Measurements from ENCODE around the gene VSIG2.

The VSIG2 gene

GRCh38 chr11:124753205-124753604, 1.1 kb upstream of the VSIG2 start:
- H3K27ac Mint-ChIP-seq, result no peak overlapping the region
- H3K36me3 Mint-ChIP-seq (ENCODE audit: low read depth), result no peaks in the 10 kb centered on the region
- H3K4me1 Mint-ChIP-seq, result peaks cover 6% of the 10 kb centered on the region
- peaks cover 97% of the 10 kb centered on the region for H3K27me3 Mint-ChIP-seq (ENCODE audit: low read depth)
- H3K4me3 Mint-ChIP-seq, result no peak overlapping the region
- no peaks in the 10 kb centered on the region for H3K9me3 Mint-ChIP-seq
- TF ChIP-seq, protein P1, sequence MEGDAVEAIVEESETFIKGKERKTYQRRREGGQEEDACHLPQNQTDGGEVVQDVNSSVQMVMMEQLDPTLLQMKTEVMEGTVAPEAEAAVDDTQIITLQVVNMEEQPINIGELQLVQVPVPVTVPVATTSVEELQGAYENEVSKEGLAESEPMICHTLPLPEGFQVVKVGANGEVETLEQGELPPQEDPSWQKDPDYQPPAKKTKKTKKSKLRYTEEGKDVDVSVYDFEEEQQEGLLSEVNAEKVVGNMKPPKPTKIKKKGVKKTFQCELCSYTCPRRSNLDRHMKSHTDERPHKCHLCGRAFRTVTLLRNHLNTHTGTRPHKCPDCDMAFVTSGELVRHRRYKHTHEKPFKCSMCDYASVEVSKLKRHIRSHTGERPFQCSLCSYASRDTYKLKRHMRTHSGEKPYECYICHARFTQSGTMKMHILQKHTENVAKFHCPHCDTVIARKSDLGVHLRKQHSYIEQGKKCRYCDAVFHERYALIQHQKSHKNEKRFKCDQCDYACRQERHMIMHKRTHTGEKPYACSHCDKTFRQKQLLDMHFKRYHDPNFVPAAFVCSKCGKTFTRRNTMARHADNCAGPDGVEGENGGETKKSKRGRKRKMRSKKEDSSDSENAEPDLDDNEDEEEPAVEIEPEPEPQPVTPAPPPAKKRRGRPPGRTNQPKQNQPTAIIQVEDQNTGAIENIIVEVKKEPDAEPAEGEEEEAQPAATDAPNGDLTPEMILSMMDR (IDR thresholded peaks at IDR 0.05; ENCODE audit: unreplicated experiment in 3 of 3), result no peak

- peak overlapping the region in 2 of 3 experiments; percentile 43 to 62 for H3K4me3 Mint-ChIP-seq
- no peaks in the 10 kb centered on the region for H3K36me3 Mint-ChIP-seq (ENCODE audit: low read depth)
- H3K27me3 Mint-ChIP-seq (ENCODE audit: low read depth), result peaks cover 97% of the 10 kb centered on the region
- no peaks in the 10 kb centered on the region for H3K9me3 Mint-ChIP-seq
- H3K27ac Mint-ChIP-seq, result no peak overlapping the region
- TF ChIP-seq, protein P1 (IDR thresholded peaks at IDR 0.05; ENCODE audit: unreplicated experiment in 3 of 3), result no peak
- H3K4me1 Mint-ChIP-seq, result peaks cover 6% of the 10 kb centered on the region
These were observed 532 bp upstream of the VSIG2 start for GRCh38 chr11:124752471-124753102.

DNA sequence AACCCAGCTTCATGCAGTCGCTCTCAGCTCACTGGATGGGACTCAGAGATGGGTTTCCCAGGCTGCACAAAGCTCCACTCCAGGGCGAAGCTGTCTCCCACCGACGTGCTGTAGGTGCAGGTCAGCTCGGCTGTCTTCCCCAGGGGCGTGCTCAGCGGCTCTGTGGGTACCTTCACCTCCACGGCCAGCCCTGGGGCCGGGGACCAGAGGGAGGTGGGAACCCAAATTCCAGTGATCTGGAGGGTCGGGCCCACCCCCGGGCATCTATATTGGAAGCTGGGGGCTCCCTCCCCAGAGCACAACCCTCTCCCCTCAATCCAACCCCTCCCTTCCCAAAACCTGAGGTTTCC, 689 bp downstream of the VSIG2 start:
- H3K27me3 Mint-ChIP-seq (ENCODE audit: low read depth), result peaks cover 97% of the 10 kb centered on the region
- TF ChIP-seq, protein P1 (IDR thresholded peaks at IDR 0.05; ENCODE audit: unreplicated experiment in 3 of 3), result no peak
- no peaks in the 10 kb centered on the region for H3K36me3 Mint-ChIP-seq (ENCODE audit: low read depth)
- peaks cover 17% of the 10 kb centered on the region for H3K4me1 Mint-ChIP-seq
- H3K4me3 Mint-ChIP-seq, result no peak overlapping the region
- H3K9me3 Mint-ChIP-seq, result no peaks in the 10 kb centered on the region
- H3K27ac Mint-ChIP-seq, result no peak overlapping the region

GRCh38 chr11:124749912-124750311, 2.1 kb downstream of the VSIG2 start:
- H3K27me3 Mint-ChIP-seq (ENCODE audit: low read depth), result peaks cover 98% of the 10 kb centered on the region

GRCh38 chr11:124748481-124749343, 3.3 kb downstream of the VSIG2 start:
- Mint-ChIP-seq H3K4me3 (peak overlapping the region in 2 of 3 experiments; percentile 42 to 56), H3K9me3 (no peaks in the 10 kb centered on the region), H3K4me1 (peaks cover 25% of the 10 kb centered on the region), H3K27me3 (ENCODE audit: low read depth) (peaks cover 98% of the 10 kb centered on the region), H3K36me3 (ENCODE audit: low read depth) (no peaks in the 10 kb centered on the region), H3K27ac (no peak overlapping the region)
- TF ChIP-seq, protein P1 (IDR thresholded peaks at IDR 0.05; ENCODE audit: unreplicated experiment in 3 of 3), result no peak

More at GRCh38 chr11:124749912-124750311, 2.1 kb downstream of the VSIG2 start:
- Mint-ChIP-seq H3K36me3 (ENCODE audit: low read depth) (no peaks in the 10 kb centered on the region), H3K4me3 (no peak overlapping the region), H3K9me3 (no peaks in the 10 kb centered on the region), H3K27ac (no peak overlapping the region), H3K4me1 (peaks cover 25% of the 10 kb centered on the region)
- TF ChIP-seq, protein P1 (IDR thresholded peaks at IDR 0.05; ENCODE audit: unreplicated experiment in 3 of 3), result no peak

All from nephron (organoid).